ENCODE results near the gene TMEM150B.

DNA sequence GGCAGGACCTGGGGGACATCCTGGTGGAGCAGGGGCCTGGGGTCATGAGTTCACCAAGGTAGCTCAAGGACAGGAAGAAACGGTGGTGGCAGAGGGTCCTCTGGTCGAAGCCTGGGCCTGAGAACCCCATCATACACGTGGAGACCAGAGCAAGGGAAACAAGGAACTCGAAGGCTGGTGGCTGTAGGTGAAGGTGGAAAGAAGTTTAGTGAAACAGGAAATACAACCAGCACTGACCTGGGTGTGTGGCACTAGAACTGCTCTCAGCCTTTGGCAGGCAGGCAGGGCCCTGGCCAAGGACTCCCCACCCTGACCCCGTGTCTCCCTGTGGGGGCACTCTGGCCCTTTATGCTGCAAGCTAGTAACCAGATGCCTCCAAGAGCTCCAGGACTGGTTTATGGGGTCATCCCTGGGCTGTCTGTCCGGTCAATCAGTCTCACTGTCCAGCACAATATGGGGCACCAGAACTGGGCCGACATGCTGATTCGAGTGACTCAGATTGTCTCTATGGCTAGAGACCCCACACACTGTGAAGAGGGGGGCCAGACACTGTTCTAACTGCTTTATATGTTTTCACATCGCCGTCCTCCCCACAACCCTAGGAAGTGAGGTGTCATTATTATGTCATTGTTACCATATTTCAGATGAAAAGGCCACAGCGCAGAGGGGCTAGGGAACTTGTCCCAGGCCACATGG, 25.6 kb upstream of the TMEM150B start:
- TF ChIP-seq, protein P1, sequence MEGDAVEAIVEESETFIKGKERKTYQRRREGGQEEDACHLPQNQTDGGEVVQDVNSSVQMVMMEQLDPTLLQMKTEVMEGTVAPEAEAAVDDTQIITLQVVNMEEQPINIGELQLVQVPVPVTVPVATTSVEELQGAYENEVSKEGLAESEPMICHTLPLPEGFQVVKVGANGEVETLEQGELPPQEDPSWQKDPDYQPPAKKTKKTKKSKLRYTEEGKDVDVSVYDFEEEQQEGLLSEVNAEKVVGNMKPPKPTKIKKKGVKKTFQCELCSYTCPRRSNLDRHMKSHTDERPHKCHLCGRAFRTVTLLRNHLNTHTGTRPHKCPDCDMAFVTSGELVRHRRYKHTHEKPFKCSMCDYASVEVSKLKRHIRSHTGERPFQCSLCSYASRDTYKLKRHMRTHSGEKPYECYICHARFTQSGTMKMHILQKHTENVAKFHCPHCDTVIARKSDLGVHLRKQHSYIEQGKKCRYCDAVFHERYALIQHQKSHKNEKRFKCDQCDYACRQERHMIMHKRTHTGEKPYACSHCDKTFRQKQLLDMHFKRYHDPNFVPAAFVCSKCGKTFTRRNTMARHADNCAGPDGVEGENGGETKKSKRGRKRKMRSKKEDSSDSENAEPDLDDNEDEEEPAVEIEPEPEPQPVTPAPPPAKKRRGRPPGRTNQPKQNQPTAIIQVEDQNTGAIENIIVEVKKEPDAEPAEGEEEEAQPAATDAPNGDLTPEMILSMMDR (IDR thresholded peaks at IDR 0.05; ENCODE audit: poor library complexity, severe bottlenecking), result no peak
- no peak for TF ChIP-seq TAF1 (IDR thresholded peaks at IDR 0.05; ENCODE audit: low read depth)
- TF ChIP-seq EP300 (conservative IDR thresholded peaks at IDR 0.05; ENCODE audit: poor library complexity, severe bottlenecking), result no peak
- no peak for TF ChIP-seq MXI1 (conservative IDR thresholded peaks at IDR 0.05; ENCODE audit: poor library complexity, severe bottlenecking)

Measured in neural cell (in vitro differentiated cells).